Activated T-cell treated with anti-CD3 and anti-CD28 coated beads, Interleukin-2, amount 50 U/mL, for 24 hours (primary cell): Measurements from ENCODE around the gene BAD.

ENCODE experiments used
- DNase-seq: peaks from one replicate; pipeline ENCODE4 v3.0.0-alpha.2; 2020
- H3K27ac Mint-ChIP-seq: 2 replicates; pipeline ENCODE4 v1.8.0; 2020; ENCODE audit warnings: mild to moderate bottlenecking, mixed read lengths
- H3K27me3 Mint-ChIP-seq: 2 replicates; pipeline ENCODE4 v1.8.0; 2020; ENCODE audit warnings: mixed read lengths
- H3K36me3 Mint-ChIP-seq: 2 replicates; pipeline ENCODE4 v1.8.0; 2020; ENCODE audit warnings: low read depth, mixed read lengths
- H3K4me1 Mint-ChIP-seq: 2 replicates; pipeline ENCODE4 v1.8.0; 2020; ENCODE audit warnings: low read depth, mixed read lengths
- H3K4me3 Mint-ChIP-seq: 2 replicates; pipeline ENCODE4 v1.8.0; 2020; ENCODE audit warnings: mild to moderate bottlenecking, moderate library complexity, mixed read lengths
- H3K9me3 Mint-ChIP-seq: 2 replicates; pipeline ENCODE4 v1.8.0; 2020; ENCODE audit warnings: mixed read lengths

The BAD gene

GRCh38 chr11:64283092-64283491 is 1.4 kb downstream of the BAD start:
- Mint-ChIP-seq H3K4me3 (peak overlapping the region; percentile 84), H3K36me3 (peaks cover 26% of the 10 kb centered on the region), H3K27ac (peak overlapping the region; percentile 97), H3K27me3 (no peaks in the 10 kb centered on the region), H3K4me1 (peaks cover 25% of the 10 kb centered on the region), H3K9me3 (no peaks in the 10 kb centered on the region)
- no peak for DNase-seq

DNA sequence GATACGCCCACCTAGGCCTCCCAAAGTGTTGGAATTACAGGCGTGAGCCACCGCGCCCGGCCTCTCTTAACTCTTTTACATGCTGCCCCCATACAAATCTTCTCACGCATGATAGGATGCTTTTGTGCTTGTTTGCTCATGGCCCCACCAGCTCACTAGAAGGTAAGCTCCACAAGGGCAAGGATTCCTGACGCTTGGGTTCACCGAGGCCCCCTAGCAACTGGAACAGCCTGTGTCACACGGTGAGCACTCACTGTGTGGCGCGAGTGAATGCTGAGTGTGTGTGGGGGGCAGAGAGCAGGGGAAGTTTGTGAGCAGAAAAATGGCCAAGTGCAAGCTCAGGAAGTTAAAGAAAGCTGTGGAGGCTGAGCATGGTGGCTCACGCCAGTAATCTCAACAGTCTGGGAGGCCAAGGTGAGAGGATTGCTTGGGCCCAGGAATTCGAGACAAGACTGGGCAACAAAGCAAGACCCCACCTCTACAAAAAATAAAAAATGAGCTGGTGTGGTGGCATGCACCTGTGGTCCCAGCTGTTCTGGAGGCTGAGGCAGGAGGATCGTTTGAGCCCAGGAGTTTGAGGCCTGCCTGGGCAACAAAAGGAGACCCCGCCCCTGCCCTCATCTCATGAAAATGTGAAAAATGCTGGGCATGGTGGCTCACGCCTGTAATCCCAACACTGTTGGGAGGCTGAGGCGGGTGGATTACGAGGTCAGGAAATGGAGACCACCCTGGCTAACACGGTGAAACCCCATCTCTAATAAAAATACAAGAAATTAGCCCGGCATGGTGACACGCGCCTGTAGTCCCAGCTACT is 2.3 kb downstream of the BAD start:
- no peak for DNase-seq
- H3K36me3 Mint-ChIP-seq, result peaks cover 28% of the 10 kb centered on the region
- H3K9me3 Mint-ChIP-seq, result no peaks in the 10 kb centered on the region
- no peaks in the 10 kb centered on the region for H3K27me3 Mint-ChIP-seq
- no peak overlapping the region for H3K4me3 Mint-ChIP-seq
- no peak overlapping the region for H3K27ac Mint-ChIP-seq
- H3K4me1 Mint-ChIP-seq, result peaks cover 25% of the 10 kb centered on the region

DNA sequence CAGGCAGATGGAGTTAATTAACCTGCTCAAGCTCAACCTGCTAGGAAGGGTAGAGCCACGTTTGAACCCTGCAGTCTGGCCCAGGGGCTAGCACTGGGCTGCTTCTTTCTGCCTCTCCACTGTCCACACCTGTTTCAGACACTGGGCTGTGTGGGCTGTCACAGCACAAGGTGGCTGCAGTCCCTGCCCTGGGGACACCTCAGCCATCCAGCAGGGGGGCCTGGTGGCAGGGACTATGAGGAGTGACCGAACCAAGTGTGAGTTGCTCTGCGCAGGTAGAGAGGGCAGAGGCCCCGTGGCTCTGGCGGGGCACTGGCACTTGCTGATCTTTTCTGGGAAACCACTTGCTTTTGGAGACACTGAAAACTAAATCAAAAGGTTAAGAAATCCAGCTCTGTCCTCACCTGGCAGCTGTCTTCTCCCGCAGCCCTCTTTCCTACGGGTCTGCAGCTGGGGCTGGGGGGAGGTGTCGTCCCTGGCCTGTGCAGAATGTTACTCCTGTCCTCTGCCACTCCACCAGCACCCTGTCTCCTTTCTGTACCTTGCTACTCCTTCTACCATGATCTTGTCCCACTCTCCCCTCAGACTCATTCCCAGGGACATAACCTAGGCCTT is 5.8 kb downstream of the BAD start:
- H3K27me3 Mint-ChIP-seq, result no peaks in the 10 kb centered on the region

DNA sequence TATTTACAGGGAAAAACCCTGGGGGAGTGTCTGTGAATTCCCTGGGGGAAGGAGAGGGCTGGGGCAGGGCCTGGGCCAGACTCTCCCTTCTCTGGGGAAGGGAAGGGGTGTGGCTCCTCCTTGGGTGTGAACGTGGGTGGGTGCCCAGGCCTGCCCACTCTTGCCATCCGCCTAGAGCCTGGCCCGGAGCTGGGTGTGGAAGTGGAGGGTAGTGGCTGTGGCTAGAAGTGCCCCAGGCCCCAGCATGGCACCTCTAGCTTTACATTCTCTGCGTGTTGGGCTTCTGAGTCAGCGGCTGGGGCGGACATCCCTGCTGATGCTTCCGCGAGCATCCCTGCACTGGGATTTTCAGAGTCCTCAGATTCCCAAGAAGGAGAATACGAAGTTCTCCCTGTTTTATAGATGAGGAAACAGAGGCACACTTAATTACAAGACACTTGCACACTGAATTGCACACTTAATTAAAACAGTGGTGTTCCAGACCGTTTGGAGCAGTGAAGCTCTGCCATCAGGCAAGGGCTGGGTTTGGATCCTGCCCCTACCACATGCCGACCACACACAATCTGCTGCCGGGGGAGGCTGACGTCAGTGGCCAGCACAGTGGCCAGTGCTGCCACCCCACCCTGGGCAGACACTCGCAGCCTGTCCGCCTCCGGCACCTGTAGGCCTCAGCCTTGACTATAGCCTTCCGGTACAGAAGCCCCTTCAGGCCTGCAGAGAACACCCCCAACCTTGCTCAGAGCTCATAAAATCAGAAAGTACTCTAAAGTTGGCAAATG is 7.6 kb downstream of the BAD start:
- H3K27ac Mint-ChIP-seq, result no peak overlapping the region
- no peak overlapping the region for H3K4me3 Mint-ChIP-seq

More for the DNA sequence above, 5.8 kb downstream of the BAD start:
- Mint-ChIP-seq H3K4me1 (peaks cover 11% of the 10 kb centered on the region), H3K36me3 (peaks cover 47% of the 10 kb centered on the region), H3K27ac (no peak overlapping the region), H3K4me3 (no peak overlapping the region), H3K9me3 (no peaks in the 10 kb centered on the region)
- no peak for DNase-seq

DNA sequence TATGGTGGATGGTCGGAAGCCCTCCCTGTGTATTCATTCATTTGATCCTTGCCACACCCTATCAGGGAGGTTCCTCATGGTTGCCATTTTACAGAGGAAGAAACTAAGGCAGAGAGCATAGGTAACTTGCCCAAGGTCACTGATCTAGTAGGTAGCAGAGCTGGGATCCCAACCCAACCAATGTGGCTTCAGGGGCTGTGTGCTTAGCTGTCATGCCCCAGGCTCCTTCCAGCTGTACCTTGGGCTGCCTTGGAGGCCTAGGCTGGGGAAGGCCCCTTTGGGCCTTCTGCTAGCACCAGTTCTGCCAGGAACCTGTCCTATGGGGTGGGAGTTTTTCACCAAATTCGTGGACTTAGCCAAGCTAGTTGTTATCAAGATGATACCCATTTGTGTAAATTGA is 8.6 kb downstream of the BAD start:
- no peak for DNase-seq
- Mint-ChIP-seq H3K27me3 (no peaks in the 10 kb centered on the region), H3K9me3 (no peaks in the 10 kb centered on the region), H3K4me1 (peaks cover 14% of the 10 kb centered on the region), H3K4me3 (no peak overlapping the region), H3K27ac (peak overlapping the region; percentile 44), H3K36me3 (peaks cover 39% of the 10 kb centered on the region)

More for the DNA sequence above, 7.6 kb downstream of the BAD start:
- DNase-seq, result no peak
- Mint-ChIP-seq H3K27me3 (no peaks in the 10 kb centered on the region), H3K36me3 (peaks cover 45% of the 10 kb centered on the region), H3K9me3 (no peaks in the 10 kb centered on the region), H3K4me1 (peaks cover 12% of the 10 kb centered on the region)

DNA sequence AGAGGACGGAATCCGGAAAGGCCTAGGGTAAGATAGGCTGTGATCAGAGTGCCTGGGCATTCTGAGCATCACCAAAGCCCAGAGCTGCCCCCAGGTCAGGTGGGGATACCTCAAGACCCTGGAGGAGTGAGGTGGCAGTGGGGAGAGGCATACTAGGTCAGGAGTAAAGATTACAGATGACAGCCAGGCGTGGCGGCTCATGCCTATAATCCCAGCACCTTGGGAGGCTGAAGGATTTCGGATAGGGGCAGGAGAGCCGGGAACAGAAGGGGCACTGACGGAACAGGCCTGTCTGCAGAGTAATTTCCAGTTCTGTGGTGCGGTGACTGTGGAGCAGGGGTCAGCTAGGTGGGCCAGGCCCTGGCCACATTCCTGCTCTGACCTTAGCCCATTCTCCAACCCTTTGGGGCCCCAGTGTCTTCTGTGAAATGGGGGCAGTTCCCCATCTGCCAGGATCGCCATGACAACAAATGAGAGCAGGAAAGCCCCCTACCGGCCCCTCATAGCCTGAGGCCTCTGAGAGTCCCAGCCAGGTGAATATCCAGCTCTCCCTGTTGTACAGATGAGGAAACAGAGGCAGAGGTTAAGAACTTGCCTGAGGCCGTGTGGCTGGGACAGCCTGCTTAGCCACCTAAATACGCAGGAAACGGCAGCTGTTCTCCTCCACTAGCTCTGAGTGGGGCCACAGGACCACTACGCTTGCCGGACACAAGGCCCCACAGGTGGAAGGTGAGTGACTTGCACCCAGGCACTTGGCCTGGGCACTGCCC is 9.2 kb downstream of the BAD start:
- Mint-ChIP-seq H3K4me3 (no peak overlapping the region), H3K36me3 (peaks cover 43% of the 10 kb centered on the region), H3K9me3 (no peaks in the 10 kb centered on the region), H3K27ac (no peak overlapping the region), H3K27me3 (no peaks in the 10 kb centered on the region), H3K4me1 (peaks cover 14% of the 10 kb centered on the region)
- DNase-seq, result no peak

DNA sequence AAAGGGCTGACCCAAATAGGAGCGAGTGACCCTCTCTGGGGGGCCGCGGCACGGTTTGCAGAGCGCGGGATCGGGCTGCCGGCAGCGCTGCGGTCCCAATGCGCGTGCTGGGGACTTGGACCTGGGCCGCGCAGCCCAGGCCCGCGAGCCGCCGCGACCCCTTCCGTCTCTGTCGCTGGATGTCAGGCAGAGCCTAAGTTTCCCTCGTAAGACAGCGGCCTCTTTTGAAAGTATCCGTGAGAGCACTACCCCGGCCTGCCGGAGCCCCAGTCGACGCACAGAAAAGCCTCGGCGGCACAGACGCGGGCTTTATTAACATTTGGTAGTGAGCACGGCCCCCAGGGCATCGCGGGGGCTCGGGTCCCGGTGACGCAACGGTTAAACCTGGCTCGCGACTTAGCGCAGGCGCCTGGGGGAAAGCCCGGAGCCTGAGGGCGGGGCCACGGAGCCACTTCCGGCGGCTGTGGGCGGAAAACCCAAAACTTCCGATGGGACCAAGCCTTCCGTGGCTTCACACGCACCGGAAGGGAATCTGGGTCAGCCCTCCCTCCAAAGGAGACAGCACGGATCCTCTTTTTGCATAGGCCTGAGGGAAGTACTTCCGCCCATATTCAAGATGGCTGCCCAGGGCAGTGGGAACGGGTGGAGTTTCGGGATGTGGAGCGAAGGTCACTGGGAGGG is 14.8 kb downstream of the BAD start:
- Mint-ChIP-seq H3K4me3 (peak overlapping the region; percentile 98), H3K4me1 (peaks cover 25% of the 10 kb centered on the region), H3K27me3 (no peaks in the 10 kb centered on the region), H3K36me3 (peaks cover 39% of the 10 kb centered on the region), H3K9me3 (no peaks in the 10 kb centered on the region), H3K27ac (peak overlapping the region; percentile 99)
- peak; percentile 99 for DNase-seq

- Mint-ChIP-seq H3K9me3 (no peaks in the 10 kb centered on the region), H3K4me3 (peak overlapping the region; percentile 98), H3K4me1 (peaks cover 25% of the 10 kb centered on the region), H3K27ac (peak overlapping the region; percentile 99), H3K36me3 (peaks cover 42% of the 10 kb centered on the region), H3K27me3 (no peaks in the 10 kb centered on the region)
- peak; percentile 45 for DNase-seq
Measured at GRCh38 chr11:64268893-64269539, 15.4 kb downstream of the BAD start.

- Mint-ChIP-seq H3K36me3 (peaks cover 42% of the 10 kb centered on the region), H3K27me3 (no peaks in the 10 kb centered on the region), H3K4me1 (peaks cover 25% of the 10 kb centered on the region), H3K27ac (peak overlapping the region; percentile 99), H3K4me3 (peak overlapping the region; percentile 98), H3K9me3 (no peaks in the 10 kb centered on the region)
- no peak for DNase-seq
Measured at GRCh38 chr11:64268025-64268892, 16.2 kb downstream of the BAD start.

DNA sequence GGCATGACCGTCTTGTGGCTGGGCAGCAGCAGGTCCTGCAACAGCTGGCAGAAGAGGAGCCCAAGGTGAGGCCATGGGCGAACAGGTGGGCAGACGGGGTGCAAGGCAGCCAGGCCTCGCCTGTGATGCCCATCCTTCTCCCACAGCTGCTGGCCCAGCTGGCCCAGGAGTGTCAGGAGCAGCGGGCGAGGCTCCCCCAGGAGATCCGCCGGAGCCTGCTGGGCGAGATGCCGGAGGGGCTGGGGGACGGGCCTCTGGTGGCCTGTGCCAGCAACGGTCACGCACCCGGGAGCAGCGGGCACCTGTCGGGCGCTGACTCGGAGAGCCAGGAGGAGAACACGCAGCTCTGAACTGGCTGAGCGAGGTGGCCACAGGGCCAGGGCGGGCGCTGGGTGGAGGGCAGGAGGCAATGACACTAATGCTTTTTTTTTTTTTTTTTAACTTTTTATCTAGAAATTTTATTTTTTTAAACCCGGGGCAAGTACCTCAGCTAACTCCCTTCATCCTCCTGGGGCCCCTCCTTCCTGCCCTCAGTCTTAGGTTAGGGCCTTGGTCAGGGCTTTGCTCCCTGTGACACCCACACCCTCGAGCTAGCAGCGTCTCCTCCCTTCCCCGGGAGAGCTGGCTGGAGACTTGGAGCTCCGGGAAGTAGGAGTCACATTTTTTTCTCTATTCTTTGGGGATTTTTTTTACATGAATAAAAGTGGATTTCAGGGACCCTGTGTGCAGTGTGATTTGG is 17.1 kb downstream of the BAD start:
- peaks cover 48% of the 10 kb centered on the region for H3K36me3 Mint-ChIP-seq
- no peak for DNase-seq
- H3K27me3 Mint-ChIP-seq, result no peaks in the 10 kb centered on the region
- H3K4me1 Mint-ChIP-seq, result peaks cover 22% of the 10 kb centered on the region
- H3K27ac Mint-ChIP-seq, result peak overlapping the region; percentile 99
- no peak overlapping the region for H3K4me3 Mint-ChIP-seq
- no peaks in the 10 kb centered on the region for H3K9me3 Mint-ChIP-seq

DNA sequence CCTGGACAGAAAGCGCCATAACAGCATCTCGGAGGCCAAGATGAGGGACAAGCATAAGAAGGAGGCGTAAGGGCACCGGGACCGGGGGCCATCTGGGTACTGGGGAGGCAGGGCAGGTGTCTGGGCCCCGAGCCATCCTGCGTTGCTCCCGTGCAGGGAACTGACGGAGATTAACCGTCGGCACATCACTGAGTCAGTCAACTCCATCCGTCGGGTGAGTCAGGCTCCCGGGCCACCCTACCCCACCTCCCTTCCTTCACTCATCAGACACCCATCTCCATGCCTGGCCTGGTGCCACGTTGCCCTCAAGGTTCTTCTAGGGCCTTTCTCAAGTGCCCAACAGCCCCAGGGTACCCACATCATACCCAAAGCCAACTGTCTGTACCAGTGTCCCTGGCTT is 18.1 kb downstream of the BAD start:
- Mint-ChIP-seq H3K4me3 (no peak overlapping the region), H3K36me3 (peaks cover 51% of the 10 kb centered on the region), H3K27me3 (no peaks in the 10 kb centered on the region), H3K9me3 (no peaks in the 10 kb centered on the region), H3K4me1 (peaks cover 15% of the 10 kb centered on the region), H3K27ac (no peak overlapping the region)
- no peak for DNase-seq
